Measurements from ENCODE around the gene VEGFB.

VEGFB gene

GRCh38 chr11:64233913-64234586, at the start of gene VEGFB:
TSS of gene VEGFB (plus strand) at chr11:64234584. CDS start at chr11:64234834, 250 bp downstream.
- no peak for DNase-seq

- DNase-seq, result no peak
These were observed 49.1 kb upstream of the VEGFB start for GRCh38 chr11:64185175-64185692.

- peak; percentile 100 for DNase-seq
These were observed 48.5 kb upstream of the VEGFB start, which contains the start of gene STIP1 for GRCh38 chr11:64185693-64186491. TSS of gene STIP1 (plus strand) at chr11:64186171. CDS start at chr11:64186262, 91 bp downstream.

GRCh38 chr11:64186492-64187165, 47.8 kb upstream of the VEGFB start:
- no peak for DNase-seq

GRCh38 chr11:64192434-64192833, 42.0 kb upstream of the VEGFB start:
- no peak for DNase-seq

- no peak for DNase-seq
These were observed 37.8 kb upstream of the VEGFB start for GRCh38 chr11:64196626-64197025.

GRCh38 chr11:64198511-64198910, 35.9 kb upstream of the VEGFB start:
- DNase-seq, result no peak

GRCh38 chr11:64201543-64201942, 32.8 kb upstream of the VEGFB start:
- DNase-seq, result no peak

GRCh38 chr11:64202992-64203391, 31.4 kb upstream of the VEGFB start:
- no peak for DNase-seq

- DNase-seq, result no peak
These were observed 30.8 kb upstream of the VEGFB start for GRCh38 chr11:64203421-64204079.

- DNase-seq, result no peak
These were observed 30.3 kb upstream of the VEGFB start for GRCh38 chr11:64204080-64204440.

- no peak for DNase-seq
These were observed 29.9 kb upstream of the VEGFB start for GRCh38 chr11:64204464-64204989.

- no peak for DNase-seq
These were observed 27.7 kb upstream of the VEGFB start, which contains the start of gene FERMT3 for GRCh38 chr11:64206457-64207255. TSS of gene FERMT3 (plus strand) at chr11:64206721. CDS start at chr11:64207365, 644 bp downstream.

GRCh38 chr11:64207256-64208085, 26.9 kb upstream of the VEGFB start:
- no peak for DNase-seq

GRCh38 chr11:64208086-64208795, 26.1 kb upstream of the VEGFB start:
- no peak for DNase-seq

GRCh38 chr11:64208796-64209562, 25.4 kb upstream of the VEGFB start:
- DNase-seq, result no peak

GRCh38 chr11:64209563-64209843, 24.9 kb upstream of the VEGFB start:
- DNase-seq, result no peak

GRCh38 chr11:64210301-64211020, 23.9 kb upstream of the VEGFB start:
- DNase-seq, result no peak

Data from GOT3 (cell line).